HUES48 (cell line): ENCODE measurements around the gene CHPF.

Source experiments
- H3K27ac ChIP-seq: one replicate; pipeline ENCODE4 v1.7.0; 2013; ENCODE audit warnings: low read depth, low read length, inconsistent platforms
- H3K27me3 ChIP-seq: 2 replicates; pipeline ENCODE4 v1.6.1; 2013; ENCODE audit warnings: mild to moderate bottlenecking, low read length; ENCODE audit not compliant: control insufficient read depth, insufficient read depth
- H3K36me3 ChIP-seq: 2 replicates; pipeline ENCODE4 v1.6.1; 2013; ENCODE audit warnings: low read length; ENCODE audit not compliant: control insufficient read depth, insufficient read depth
- H3K4me1 ChIP-seq: 2 replicates; pipeline ENCODE4 v1.6.1; 2013; ENCODE audit warnings: mild to moderate bottlenecking, low read length; ENCODE audit not compliant: control insufficient read depth, insufficient read depth
- H3K4me3 ChIP-seq: 2 replicates; pipeline ENCODE4 v1.5.1; 2013; ENCODE audit warnings: mild to moderate bottlenecking, low read depth, low read length
- H3K9ac ChIP-seq: 2 replicates; pipeline ENCODE4 v1.6.1; 2013; ENCODE audit warnings: mild to moderate bottlenecking, low read depth, low read length, moderate library complexity
- H3K9me3 ChIP-seq: 2 replicates; pipeline ENCODE4 v1.6.1; 2013; ENCODE audit warnings: low read length; ENCODE audit not compliant: control insufficient read depth, insufficient read depth

CHPF gene

GRCh38 chr2:219508444-219508734, 35.2 kb downstream of the CHPF start:
- H3K9me3 ChIP-seq: no peaks in the 10 kb centered on the region
- H3K27me3 ChIP-seq: peaks cover 22% of the 10 kb centered on the region
- H3K27ac ChIP-seq: no peak overlapping the region
- no peak overlapping the region for H3K9ac ChIP-seq
- peaks cover 49% of the 10 kb centered on the region for H3K4me1 ChIP-seq
- H3K36me3 ChIP-seq: peaks cover 18% of the 10 kb centered on the region
- H3K4me3 ChIP-seq: no peak overlapping the region

GRCh38 chr2:219507581-219508443, 35.8 kb downstream of the CHPF start:
- H3K4me1 ChIP-seq: peaks cover 43% of the 10 kb centered on the region
- peaks cover 20% of the 10 kb centered on the region for H3K36me3 ChIP-seq
- peak overlapping the region; percentile 23; the same call in 1 of the 2 replicates for H3K4me3 ChIP-seq
- no peaks in the 10 kb centered on the region for H3K9me3 ChIP-seq
- peak overlapping the region; percentile 87 for H3K27ac ChIP-seq
- H3K27me3 ChIP-seq: peaks cover 17% of the 10 kb centered on the region
- H3K9ac ChIP-seq: peak overlapping the region; percentile 13; the same call in 1 of the 2 replicates

GRCh38 chr2:219506802-219507526, 36.6 kb downstream of the CHPF start:
- H3K27me3 ChIP-seq: peaks cover 8% of the 10 kb centered on the region
- H3K9me3 ChIP-seq: no peaks in the 10 kb centered on the region
- peaks cover 39% of the 10 kb centered on the region for H3K4me1 ChIP-seq
- peak overlapping the region; percentile 87 for H3K27ac ChIP-seq
- H3K9ac ChIP-seq: peak overlapping the region; percentile 13; the same call in 1 of the 2 replicates
- peaks cover 20% of the 10 kb centered on the region for H3K36me3 ChIP-seq
- H3K4me3 ChIP-seq: peak overlapping the region; percentile 23; the same call in 1 of the 2 replicates

GRCh38 chr2:219506153-219506801, 37.3 kb downstream of the CHPF start:
- no peak overlapping the region for H3K9ac ChIP-seq
- H3K4me1 ChIP-seq: peaks cover 35% of the 10 kb centered on the region
- H3K36me3 ChIP-seq: peaks cover 20% of the 10 kb centered on the region
- 0 out of 2 replicates have a peak, but pooled peaks cover 5% of the 10 kb centered on the region for H3K27me3 ChIP-seq
- H3K9me3 ChIP-seq: no peaks in the 10 kb centered on the region
- no peak overlapping the region for H3K4me3 ChIP-seq
- H3K27ac ChIP-seq: peak overlapping the region; percentile 87

GRCh38 chr2:219505585-219505984, 38.0 kb downstream of the CHPF start:
- H3K4me3 ChIP-seq: no peak overlapping the region
- no peaks in the 10 kb centered on the region for H3K9me3 ChIP-seq
- H3K27me3 ChIP-seq: 0 out of 2 replicates have a peak, but pooled peaks cover 4% of the 10 kb centered on the region
- no peak overlapping the region for H3K27ac ChIP-seq
- H3K4me1 ChIP-seq: peaks cover 34% of the 10 kb centered on the region
- peaks cover 20% of the 10 kb centered on the region for H3K36me3 ChIP-seq
- H3K9ac ChIP-seq: no peak overlapping the region

- no peak overlapping the region for H3K9ac ChIP-seq
- H3K9me3 ChIP-seq: no peaks in the 10 kb centered on the region
- peaks cover 32% of the 10 kb centered on the region for H3K4me1 ChIP-seq
- H3K27me3 ChIP-seq: peaks cover 6% of the 10 kb centered on the region
- no peak overlapping the region for H3K4me3 ChIP-seq
- peaks cover 20% of the 10 kb centered on the region for H3K36me3 ChIP-seq
- H3K27ac ChIP-seq: no peak overlapping the region
Observed at GRCh38 chr2:219502618-219503017, 41.0 kb downstream of the CHPF start.

- Histone ChIP-seq H3K36me3 (peaks cover 20% of the 10 kb centered on the region), H3K27ac (no peak overlapping the region), H3K4me1 (peaks cover 32% of the 10 kb centered on the region), H3K4me3 (no peak overlapping the region), H3K9me3 (no peaks in the 10 kb centered on the region), H3K9ac (no peak overlapping the region), H3K27me3 (peaks cover 14% of the 10 kb centered on the region)
Observed at GRCh38 chr2:219501849-219502248, 41.8 kb downstream of the CHPF start.

- Histone ChIP-seq H3K9ac (no peak overlapping the region), H3K4me1 (peaks cover 35% of the 10 kb centered on the region), H3K27me3 (peaks cover 29% of the 10 kb centered on the region), H3K9me3 (no peaks in the 10 kb centered on the region), H3K27ac (no peak overlapping the region), H3K36me3 (peaks cover 17% of the 10 kb centered on the region), H3K4me3 (0 out of 2 replicates have a peak overlapping the region, but pooled peaks have one; percentile 68)
Observed at GRCh38 chr2:219500135-219500534, 43.5 kb downstream of the CHPF start.

GRCh38 chr2:219499555-219499954, 44.1 kb downstream of the CHPF start:
- Histone ChIP-seq H3K9ac (no peak overlapping the region), H3K4me1 (peaks cover 35% of the 10 kb centered on the region), H3K27ac (no peak overlapping the region), H3K36me3 (peaks cover 13% of the 10 kb centered on the region), H3K4me3 (peak overlapping the region; percentile 68), H3K27me3 (peaks cover 34% of the 10 kb centered on the region), H3K9me3 (no peaks in the 10 kb centered on the region)

GRCh38 chr2:219499058-219499307, 44.6 kb downstream of the CHPF start:
- peak overlapping the region; percentile 68 for H3K4me3 ChIP-seq
- peak overlapping the region; percentile 43 for H3K27ac ChIP-seq
- peaks cover 39% of the 10 kb centered on the region for H3K27me3 ChIP-seq
- peaks cover 8% of the 10 kb centered on the region for H3K36me3 ChIP-seq
- peaks cover 35% of the 10 kb centered on the region for H3K4me1 ChIP-seq
- H3K9ac ChIP-seq: peak overlapping the region; percentile 44
- no peaks in the 10 kb centered on the region for H3K9me3 ChIP-seq
